GM12865 (cell line): ENCODE data around the gene MAB21L4.

Source experiments
- DNase-seq: peaks from one replicate; pipeline ENCODE4 v3.0.0; 2010; ENCODE audit warnings: low read depth
- H3K4me3 ChIP-seq: 2 replicates; pipeline ENCODE4 v1.5.1; 2011; ENCODE audit warnings: mild to moderate bottlenecking, low read depth, low read length, control low read depth
- CTCF ChIP-seq: IDR thresholded peaks from 2 replicates; pipeline ENCODE4 v1.5.1; 2011; ENCODE audit warnings: low read length, control low read depth, low read depth, inconsistent platforms; ENCODE audit not compliant: insufficient read depth; ENCODE audit errors: missing control alignments

MAB21L4 gene

GRCh38 chr2:240886023-240886565 is 9.9 kb downstream of the MAB21L4 start:
- no peak for DNase-seq

GRCh38 chr2:240885566-240885965 is 10.4 kb downstream of the MAB21L4 start:
- H3K4me3 ChIP-seq = no peak overlapping the region
- no peak for TF ChIP-seq CTCF
- DNase-seq = no peak

More at GRCh38 chr2:240886023-240886565, 9.9 kb downstream of the MAB21L4 start:
- no peak for TF ChIP-seq CTCF
- H3K4me3 ChIP-seq = no peak overlapping the region

GRCh38 chr2:240884745-240885144 is 11.2 kb downstream of the MAB21L4 start:
- H3K4me3 ChIP-seq = no peak overlapping the region
- DNase-seq = no peak
- TF ChIP-seq CTCF = no peak

GRCh38 chr2:240884221-240884620 is 11.7 kb downstream of the MAB21L4 start:
- no peak for TF ChIP-seq CTCF

GRCh38 chr2:240881913-240882312 is 14.0 kb downstream of the MAB21L4 start:
- no peak for TF ChIP-seq CTCF
- DNase-seq = no peak
- H3K4me3 ChIP-seq = no peak overlapping the region

More at GRCh38 chr2:240884221-240884620, 11.7 kb downstream of the MAB21L4 start:
- no peak overlapping the region for H3K4me3 ChIP-seq
- DNase-seq = no peak

- TF ChIP-seq CTCF = no peak
- no peak for DNase-seq
- no peak overlapping the region for H3K4me3 ChIP-seq
Measured at GRCh38 chr2:240879105-240879504, 16.9 kb downstream of the MAB21L4 start.

- no peak for DNase-seq
- TF ChIP-seq CTCF = no peak
- H3K4me3 ChIP-seq = no peak overlapping the region
Measured at GRCh38 chr2:240878341-240878936, 17.5 kb downstream of the MAB21L4 start.
